ENCODE results near the gene DCST2. TPM values are rescaled to one million over a fixed set of nuclear protein-coding genes. Genes with fewer than 3 reads are reported as not detected.

Gene DCST2
- total and polyA plus RNA-seq, 9 of the 15 experiments (the other 6 are each of a cell fraction or from before 2014, with no cell fraction given): 0.09 to 0.49 (median 0.11) TPM; not detected in 3

DNA sequence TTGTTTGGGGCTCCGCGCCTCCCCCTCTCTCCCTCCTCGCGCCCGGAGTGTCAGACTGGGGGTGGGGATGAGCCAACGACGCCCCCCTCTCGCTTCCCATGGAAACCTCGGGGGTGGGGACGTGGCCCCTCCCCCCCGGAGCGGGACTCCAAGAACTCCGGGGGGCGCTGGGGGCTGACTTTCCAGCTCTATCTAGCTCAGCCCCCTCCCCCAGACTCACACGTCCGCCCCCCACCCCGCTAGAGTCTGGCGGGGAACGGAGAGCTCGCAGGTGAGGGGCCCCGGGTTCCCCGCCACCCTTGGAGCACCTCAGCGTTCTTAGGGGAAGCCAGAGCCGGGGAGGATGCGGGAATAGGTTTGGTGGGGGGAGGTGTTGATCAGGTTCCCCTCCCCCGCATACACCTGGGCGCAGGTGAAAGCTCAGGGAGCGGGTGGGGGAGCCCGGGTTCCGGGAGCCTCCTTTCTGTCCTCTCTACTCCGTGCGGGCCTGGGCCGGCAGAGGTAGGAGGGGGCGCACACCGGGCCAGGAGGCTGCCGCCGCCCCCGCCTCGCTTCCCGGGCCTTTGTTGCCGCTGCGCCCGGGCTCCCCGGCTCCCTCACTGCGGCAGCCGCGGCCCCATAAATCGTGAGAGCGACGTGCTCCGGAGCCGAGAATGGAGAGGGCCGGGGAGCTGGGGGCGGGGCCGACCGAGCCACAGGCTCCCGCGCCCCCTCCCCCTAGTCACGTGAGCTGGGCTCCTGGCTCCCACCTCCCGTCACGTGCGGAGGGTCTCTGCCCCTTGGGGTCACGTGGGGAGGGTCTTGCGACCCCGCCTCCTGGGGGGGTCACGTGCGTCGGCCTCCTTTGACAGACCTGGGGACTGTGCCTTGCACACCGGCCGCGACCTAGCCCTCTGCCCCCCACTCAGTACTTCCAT lies 47.0 kb upstream of the DCST2 start (continued):
- TF ChIP-seq NR2C2 (CRISPR knock-in tag; IDR thresholded peaks at IDR 0.05) (no peak), NR2C2 (tag; IDR thresholded peaks at IDR 0.05) (no peak), ZNF253 (CRISPR knock-in tag; conservative IDR thresholded peaks at IDR 0.05) (no peak), HIVEP1 (CRISPR knock-in tag; IDR thresholded peaks at IDR 0.05) (no peak), STAT5B (CRISPR knock-in tag; IDR thresholded peaks at IDR 0.05) (no peak), U2AF2 (optimal IDR thresholded peaks at IDR 0.05; ENCODE audit: low read depth, low read length) (no peak), PRPF4 (IDR thresholded peaks at IDR 0.05; ENCODE audit: insufficient read depth, low read depth, low read length, poor library complexity, severe bottlenecking) (no peak), CBFA2T3 (IDR thresholded peaks at IDR 0.05) (no peak), PURB (CRISPR knock-in tag; IDR thresholded peaks at IDR 0.05; ENCODE audit: low read depth) (no peak), FOXA3 (CRISPR knock-in tag; conservative IDR thresholded peaks at IDR 0.05 in 1 of 2, IDR thresholded peaks at IDR 0.05 in 1 of 2) (no peak), PHB (CRISPR knock-in tag; IDR thresholded peaks at IDR 0.05) (no peak), ZNF41 (CRISPR knock-in tag; conservative IDR thresholded peaks at IDR 0.05) (no peak), MEF2A (IDR thresholded peaks at IDR 0.05; ENCODE audit: control insufficient read depth, low read depth, low read length) (no peak), IRF2 (CRISPR knock-in tag; IDR thresholded peaks at IDR 0.05) (no peak)
- TF ChIP-seq, protein P1, sequence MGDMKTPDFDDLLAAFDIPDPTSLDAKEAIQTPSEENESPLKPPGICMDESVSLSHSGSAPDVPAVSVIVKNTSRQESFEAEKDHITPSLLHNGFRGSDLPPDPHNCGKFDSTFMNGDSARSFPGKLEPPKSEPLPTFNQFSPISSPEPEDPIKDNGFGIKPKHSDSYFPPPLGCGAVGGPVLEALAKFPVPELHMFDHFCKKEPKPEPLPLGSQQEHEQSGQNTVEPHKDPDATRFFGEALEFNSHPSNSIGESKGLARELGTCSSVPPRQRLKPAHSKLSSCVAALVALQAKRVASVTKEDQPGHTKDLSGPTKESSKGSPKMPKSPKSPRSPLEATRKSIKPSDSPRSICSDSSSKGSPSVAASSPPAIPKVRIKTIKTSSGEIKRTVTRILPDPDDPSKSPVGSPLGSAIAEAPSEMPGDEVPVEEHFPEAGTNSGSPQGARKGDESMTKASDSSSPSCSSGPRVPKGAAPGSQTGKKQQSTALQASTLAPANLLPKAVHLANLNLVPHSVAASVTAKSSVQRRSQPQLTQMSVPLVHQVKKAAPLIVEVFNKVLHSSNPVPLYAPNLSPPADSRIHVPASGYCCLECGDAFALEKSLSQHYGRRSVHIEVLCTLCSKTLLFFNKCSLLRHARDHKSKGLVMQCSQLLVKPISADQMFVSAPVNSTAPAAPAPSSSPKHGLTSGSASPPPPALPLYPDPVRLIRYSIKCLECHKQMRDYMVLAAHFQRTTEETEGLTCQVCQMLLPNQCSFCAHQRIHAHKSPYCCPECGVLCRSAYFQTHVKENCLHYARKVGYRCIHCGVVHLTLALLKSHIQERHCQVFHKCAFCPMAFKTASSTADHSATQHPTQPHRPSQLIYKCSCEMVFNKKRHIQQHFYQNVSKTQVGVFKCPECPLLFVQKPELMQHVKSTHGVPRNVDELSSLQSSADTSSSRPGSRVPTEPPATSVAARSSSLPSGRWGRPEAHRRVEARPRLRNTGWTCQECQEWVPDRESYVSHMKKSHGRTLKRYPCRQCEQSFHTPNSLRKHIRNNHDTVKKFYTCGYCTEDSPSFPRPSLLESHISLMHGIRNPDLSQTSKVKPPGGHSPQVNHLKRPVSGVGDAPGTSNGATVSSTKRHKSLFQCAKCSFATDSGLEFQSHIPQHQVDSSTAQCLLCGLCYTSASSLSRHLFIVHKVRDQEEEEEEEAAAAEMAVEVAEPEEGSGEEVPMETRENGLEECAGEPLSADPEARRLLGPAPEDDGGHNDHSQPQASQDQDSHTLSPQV (IDR thresholded peaks at IDR 0.05): no peak
- TF ChIP-seq, protein P2, sequence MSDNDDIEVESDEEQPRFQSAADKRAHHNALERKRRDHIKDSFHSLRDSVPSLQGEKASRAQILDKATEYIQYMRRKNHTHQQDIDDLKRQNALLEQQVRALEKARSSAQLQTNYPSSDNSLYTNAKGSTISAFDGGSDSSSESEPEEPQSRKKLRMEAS (CRISPR knock-in tag; IDR thresholded peaks at IDR 0.05): peak; percentile 72
- TF ChIP-seq, protein P3, sequence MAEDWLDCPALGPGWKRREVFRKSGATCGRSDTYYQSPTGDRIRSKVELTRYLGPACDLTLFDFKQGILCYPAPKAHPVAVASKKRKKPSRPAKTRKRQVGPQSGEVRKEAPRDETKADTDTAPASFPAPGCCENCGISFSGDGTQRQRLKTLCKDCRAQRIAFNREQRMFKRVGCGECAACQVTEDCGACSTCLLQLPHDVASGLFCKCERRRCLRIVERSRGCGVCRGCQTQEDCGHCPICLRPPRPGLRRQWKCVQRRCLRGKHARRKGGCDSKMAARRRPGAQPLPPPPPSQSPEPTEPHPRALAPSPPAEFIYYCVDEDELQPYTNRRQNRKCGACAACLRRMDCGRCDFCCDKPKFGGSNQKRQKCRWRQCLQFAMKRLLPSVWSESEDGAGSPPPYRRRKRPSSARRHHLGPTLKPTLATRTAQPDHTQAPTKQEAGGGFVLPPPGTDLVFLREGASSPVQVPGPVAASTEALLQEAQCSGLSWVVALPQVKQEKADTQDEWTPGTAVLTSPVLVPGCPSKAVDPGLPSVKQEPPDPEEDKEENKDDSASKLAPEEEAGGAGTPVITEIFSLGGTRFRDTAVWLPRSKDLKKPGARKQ (CRISPR knock-in tag; IDR thresholded peaks at IDR 0.05): no peak
- TF ChIP-seq, protein P4, sequence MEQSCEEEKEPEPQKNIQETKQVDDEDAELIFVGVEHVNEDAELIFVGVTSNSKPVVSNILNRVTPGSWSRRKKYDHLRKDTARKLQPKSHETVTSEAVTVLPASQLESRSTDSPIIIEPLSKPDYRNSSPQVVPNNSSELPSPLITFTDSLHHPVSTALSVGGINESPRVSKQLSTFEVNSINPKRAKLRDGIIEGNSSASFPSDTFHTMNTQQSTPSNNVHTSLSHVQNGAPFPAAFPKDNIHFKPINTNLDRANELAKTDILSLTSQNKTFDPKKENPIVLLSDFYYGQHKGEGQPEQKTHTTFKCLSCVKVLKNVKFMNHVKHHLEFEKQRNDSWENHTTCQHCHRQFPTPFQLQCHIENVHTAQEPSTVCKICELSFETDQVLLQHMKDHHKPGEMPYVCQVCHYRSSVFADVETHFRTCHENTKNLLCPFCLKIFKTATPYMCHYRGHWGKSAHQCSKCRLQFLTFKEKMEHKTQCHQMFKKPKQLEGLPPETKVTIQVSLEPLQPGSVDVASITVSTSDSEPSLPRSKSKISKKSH (CRISPR knock-in tag; IDR thresholded peaks at IDR 0.05): no peak

Measured in K562 (cell line).